Panc1 (cell line): ENCODE results near the gene SEC23A. TPM values are rescaled to one million over a fixed set of nuclear protein-coding genes. Genes with fewer than 3 reads are reported as not detected.

Experiments used
- ATAC-seq: fragments of 200-7000 bp; cut with Tn5 transposase; 2 replicates; pipeline ENCODE4 v1.9.1; 2020; ENCODE audit warnings: mild to moderate bottlenecking, moderate library complexity
- BruUV-seq: library from RNA; stranded (reverse); fragments of 400-500 nt; replicated peaks from 2 replicates; lab custom pipeline; 2021; lab: Mats Ljungman, UMichigan
- CTCF ChIA-PET: fragments of 300-600 bp; sonication (Branson Sonifier 250); formaldehyde crosslinking; loops from one replicate; lab custom pipeline; 2022; ENCODE audit warnings: antibody characterized with exemption; lab: Charles Lee
- POLR2A ChIA-PET: fragments of 300-600 bp; sonication (Branson Sonifier 250); formaldehyde crosslinking; loops from one replicate; lab custom pipeline; 2022; ENCODE audit warnings: antibody characterized with exemption; lab: Charles Lee
- DNase-seq: peaks from one replicate; pipeline ENCODE4 v3.0.0-alpha.2; 2010; ENCODE audit warnings: low read depth, low spot score
- H3K27ac ChIP-seq: 2 replicates; pipeline ENCODE4 v1.5.1; 2011; ENCODE audit warnings: mild to moderate bottlenecking, low read length, inconsistent platforms
- H3K27me3 ChIP-seq: fragments of 200-500 bp; sonication (Bioruptor generic); 2 replicates; pipeline ENCODE4 v1.6.0; 2014; ENCODE audit warnings: low read length, inconsistent platforms; ENCODE audit not compliant: control insufficient read depth, insufficient read depth
- H3K36me3 ChIP-seq: fragments of 200-500 bp; sonication (Bioruptor generic); 2 replicates; pipeline ENCODE4 v1.5.1; 2014; ENCODE audit warnings: inconsistent platforms, mild to moderate bottlenecking, low read length, moderate library complexity; ENCODE audit not compliant: control insufficient read depth, insufficient read depth
- H3K4me1 ChIP-seq: 2 replicates; pipeline ENCODE4 v1.5.1; 2011; ENCODE audit warnings: inconsistent platforms, mild to moderate bottlenecking, low read length, moderate library complexity; ENCODE audit not compliant: control insufficient read depth, insufficient read depth
- H3K4me3 ChIP-seq, 2 experiments: 2 replicates each; pipeline ENCODE4 v1.5.1; 2011 to 2012; ENCODE audit warnings: low read depth in 2 of 2, low read length in 2 of 2, mild to moderate bottlenecking in 2 of 2, inconsistent platforms in 1 of 2, moderate library complexity in 1 of 2
- H3K9me3 ChIP-seq: fragments of 200-500 bp; sonication (Bioruptor generic); 2 replicates; pipeline ENCODE4 v1.5.1; 2014; ENCODE audit warnings: low read depth, mild to moderate bottlenecking, inconsistent platforms, low read length, moderate library complexity; ENCODE audit not compliant: control insufficient read depth, insufficient read depth
- POLR2AphosphoS5 ChIP-seq: IDR thresholded peaks from 2 replicates; pipeline ENCODE4 v1.6.1; 2012; ENCODE audit warnings: mild to moderate bottlenecking, low read depth, low read length, moderate library complexity
- SIN3A ChIP-seq: IDR thresholded peaks from 2 replicates; pipeline ENCODE4 v1.6.1; 2012; ENCODE audit warnings: low read depth, mild to moderate bottlenecking, low read length, moderate library complexity, borderline replicate concordance; ENCODE audit not compliant: insufficient read depth
- TCF7L2 ChIP-seq: IDR thresholded peaks from 2 replicates; pipeline ENCODE4 v1.6.1; 2011; ENCODE audit warnings: mild to moderate bottlenecking, low read depth, low read length, inconsistent platforms
- in situ Hi-C: cut with HindIII; loops from 2 replicates; pipeline ENCODE4 v1.10.0; 2016; ENCODE audit warnings: low sequenced_read_pairs, low pct_unique_long_range_greater_than_20kb
- intact Hi-C: fragments of 100-400 bp; cut with micrococcal nuclease; formaldehyde crosslinking; loops from one replicate; pipeline ENCODE4 v1.10.0; 2022; ENCODE audit not compliant: unreplicated experiment
- total RNA-seq: library from RNA; stranded (reverse); gene quantifications from one replicate; pipeline ENCODE4 v1.2.1, GENCODE V29; 2021; ENCODE audit not compliant: unreplicated experiment
- TF ChIP-seq, protein P1 (sequence below), 2 experiments: IDR thresholded peaks; 2 replicates each; pipeline ENCODE4 v1.6.1; 2011 to 2012; ENCODE audit warnings: low read depth in 2 of 2, control low read depth in 1 of 2, low read length in 1 of 2, mild to moderate bottlenecking in 1 of 2, moderate library complexity in 1 of 2; ENCODE audit not compliant: insufficient read depth in 1 of 2
- TF ChIP-seq, protein P2 (sequence below): fragments of 450-650 bp; IDR thresholded peaks from 2 replicates; pipeline ENCODE4 v1.5.1; 2017; ENCODE audit warnings: mild to moderate bottlenecking

SEC23A gene
- total RNA-seq, 1 experiment from 2014 or later, result 76.7 TPM

DNA sequence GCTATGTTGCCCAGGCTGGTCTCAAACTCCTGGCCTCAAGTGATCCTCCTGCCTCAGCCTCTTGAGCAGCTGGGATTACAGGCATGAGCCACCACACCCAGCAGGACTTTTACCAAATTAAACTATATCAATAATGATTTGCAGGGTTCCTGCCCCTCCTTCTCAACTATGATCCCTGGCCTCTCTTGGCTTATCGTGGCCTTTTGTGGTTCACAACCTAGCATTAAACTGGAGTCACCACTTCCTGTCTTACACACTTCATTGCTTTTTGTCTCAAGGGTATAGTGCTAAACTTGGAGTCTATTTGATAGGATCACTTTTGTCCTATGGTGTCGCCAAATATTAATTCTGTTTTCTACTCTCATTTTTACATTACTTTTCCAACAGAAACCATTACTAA, 64.5 kb downstream of the SEC23A start:
- H3K27ac ChIP-seq, result no peak overlapping the region
- H3K27me3 ChIP-seq, result no peaks in the 10 kb centered on the region
- TF ChIP-seq, protein P1, sequence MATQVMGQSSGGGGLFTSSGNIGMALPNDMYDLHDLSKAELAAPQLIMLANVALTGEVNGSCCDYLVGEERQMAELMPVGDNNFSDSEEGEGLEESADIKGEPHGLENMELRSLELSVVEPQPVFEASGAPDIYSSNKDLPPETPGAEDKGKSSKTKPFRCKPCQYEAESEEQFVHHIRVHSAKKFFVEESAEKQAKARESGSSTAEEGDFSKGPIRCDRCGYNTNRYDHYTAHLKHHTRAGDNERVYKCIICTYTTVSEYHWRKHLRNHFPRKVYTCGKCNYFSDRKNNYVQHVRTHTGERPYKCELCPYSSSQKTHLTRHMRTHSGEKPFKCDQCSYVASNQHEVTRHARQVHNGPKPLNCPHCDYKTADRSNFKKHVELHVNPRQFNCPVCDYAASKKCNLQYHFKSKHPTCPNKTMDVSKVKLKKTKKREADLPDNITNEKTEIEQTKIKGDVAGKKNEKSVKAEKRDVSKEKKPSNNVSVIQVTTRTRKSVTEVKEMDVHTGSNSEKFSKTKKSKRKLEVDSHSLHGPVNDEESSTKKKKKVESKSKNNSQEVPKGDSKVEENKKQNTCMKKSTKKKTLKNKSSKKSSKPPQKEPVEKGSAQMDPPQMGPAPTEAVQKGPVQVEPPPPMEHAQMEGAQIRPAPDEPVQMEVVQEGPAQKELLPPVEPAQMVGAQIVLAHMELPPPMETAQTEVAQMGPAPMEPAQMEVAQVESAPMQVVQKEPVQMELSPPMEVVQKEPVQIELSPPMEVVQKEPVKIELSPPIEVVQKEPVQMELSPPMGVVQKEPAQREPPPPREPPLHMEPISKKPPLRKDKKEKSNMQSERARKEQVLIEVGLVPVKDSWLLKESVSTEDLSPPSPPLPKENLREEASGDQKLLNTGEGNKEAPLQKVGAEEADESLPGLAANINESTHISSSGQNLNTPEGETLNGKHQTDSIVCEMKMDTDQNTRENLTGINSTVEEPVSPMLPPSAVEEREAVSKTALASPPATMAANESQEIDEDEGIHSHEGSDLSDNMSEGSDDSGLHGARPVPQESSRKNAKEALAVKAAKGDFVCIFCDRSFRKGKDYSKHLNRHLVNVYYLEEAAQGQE (IDR thresholded peaks at IDR 0.05; ENCODE audit: insufficient read depth in 1 of 2, low read depth in 2 of 2, low read length in 1 of 2), result no peak
- TF ChIP-seq, protein P2, sequence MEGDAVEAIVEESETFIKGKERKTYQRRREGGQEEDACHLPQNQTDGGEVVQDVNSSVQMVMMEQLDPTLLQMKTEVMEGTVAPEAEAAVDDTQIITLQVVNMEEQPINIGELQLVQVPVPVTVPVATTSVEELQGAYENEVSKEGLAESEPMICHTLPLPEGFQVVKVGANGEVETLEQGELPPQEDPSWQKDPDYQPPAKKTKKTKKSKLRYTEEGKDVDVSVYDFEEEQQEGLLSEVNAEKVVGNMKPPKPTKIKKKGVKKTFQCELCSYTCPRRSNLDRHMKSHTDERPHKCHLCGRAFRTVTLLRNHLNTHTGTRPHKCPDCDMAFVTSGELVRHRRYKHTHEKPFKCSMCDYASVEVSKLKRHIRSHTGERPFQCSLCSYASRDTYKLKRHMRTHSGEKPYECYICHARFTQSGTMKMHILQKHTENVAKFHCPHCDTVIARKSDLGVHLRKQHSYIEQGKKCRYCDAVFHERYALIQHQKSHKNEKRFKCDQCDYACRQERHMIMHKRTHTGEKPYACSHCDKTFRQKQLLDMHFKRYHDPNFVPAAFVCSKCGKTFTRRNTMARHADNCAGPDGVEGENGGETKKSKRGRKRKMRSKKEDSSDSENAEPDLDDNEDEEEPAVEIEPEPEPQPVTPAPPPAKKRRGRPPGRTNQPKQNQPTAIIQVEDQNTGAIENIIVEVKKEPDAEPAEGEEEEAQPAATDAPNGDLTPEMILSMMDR, result no peak
- no peak for TF ChIP-seq POLR2AphosphoS5
- no peak for TF ChIP-seq SIN3A
- TF ChIP-seq TCF7L2, result no peak
- no peak for DNase-seq
- intact Hi-C loops (no loop called here), in situ Hi-C loops (no loop called here)
- no peak for ATAC-seq
- POLR2A ChIA-PET, result no interaction called here
- H3K9me3 ChIP-seq, result no peaks in the 10 kb centered on the region
- CTCF ChIA-PET, result no interaction called here
- no peaks in the 10 kb centered on the region for H3K4me1 ChIP-seq
- no peak overlapping the region for H3K4me3 ChIP-seq
- H3K36me3 ChIP-seq, result peaks cover 16% of the 10 kb centered on the region
- no TSS peak for BruUV-seq

DNA sequence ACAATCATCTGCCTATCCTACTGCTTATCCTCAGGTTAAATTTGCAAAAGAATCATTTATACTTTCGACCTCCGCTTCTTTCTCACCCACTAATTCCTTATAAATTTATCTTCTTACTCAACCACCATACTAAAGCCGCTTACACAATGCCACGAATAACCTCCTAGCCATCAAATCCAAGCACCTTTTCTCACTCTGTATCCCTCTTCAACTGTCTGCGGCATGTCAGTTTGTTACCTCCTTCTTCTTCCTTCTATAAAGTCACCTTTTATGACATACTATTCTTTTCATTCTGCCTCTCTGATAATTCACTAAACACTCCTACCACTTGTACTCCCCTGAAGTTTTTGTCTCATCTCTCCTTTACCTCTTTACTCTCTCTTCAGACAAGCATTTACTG, 66.3 kb downstream of the SEC23A start:
- Histone ChIP-seq H3K4me3 (no peak overlapping the region), H3K36me3 (peaks cover 16% of the 10 kb centered on the region), H3K4me1 (no peaks in the 10 kb centered on the region), H3K27ac (no peak overlapping the region), H3K27me3 (no peaks in the 10 kb centered on the region), H3K9me3 (no peaks in the 10 kb centered on the region)
- CTCF ChIA-PET, result no interaction called here
- no peak for ATAC-seq
- no TSS peak for BruUV-seq
- no peak for DNase-seq
- POLR2A ChIA-PET, result no interaction called here
- in situ Hi-C loops (no loop called here), intact Hi-C loops (no loop called here)
- TF ChIP-seq, protein P1 (IDR thresholded peaks at IDR 0.05; ENCODE audit: insufficient read depth in 1 of 2, low read depth in 2 of 2, low read length in 1 of 2), result no peak
- TF ChIP-seq TCF7L2 (no peak), POLR2AphosphoS5 (no peak), SIN3A (no peak)
- TF ChIP-seq, protein P2, result no peak
